ENCODE results near the gene IGF2BP3.
"Not testable (repeated sequence)": the region's sequence is repeated elsewhere in the genome, so short reads cannot be mapped to it uniquely, and the experiment has no call there.

IGF2BP3 gene

DNA sequence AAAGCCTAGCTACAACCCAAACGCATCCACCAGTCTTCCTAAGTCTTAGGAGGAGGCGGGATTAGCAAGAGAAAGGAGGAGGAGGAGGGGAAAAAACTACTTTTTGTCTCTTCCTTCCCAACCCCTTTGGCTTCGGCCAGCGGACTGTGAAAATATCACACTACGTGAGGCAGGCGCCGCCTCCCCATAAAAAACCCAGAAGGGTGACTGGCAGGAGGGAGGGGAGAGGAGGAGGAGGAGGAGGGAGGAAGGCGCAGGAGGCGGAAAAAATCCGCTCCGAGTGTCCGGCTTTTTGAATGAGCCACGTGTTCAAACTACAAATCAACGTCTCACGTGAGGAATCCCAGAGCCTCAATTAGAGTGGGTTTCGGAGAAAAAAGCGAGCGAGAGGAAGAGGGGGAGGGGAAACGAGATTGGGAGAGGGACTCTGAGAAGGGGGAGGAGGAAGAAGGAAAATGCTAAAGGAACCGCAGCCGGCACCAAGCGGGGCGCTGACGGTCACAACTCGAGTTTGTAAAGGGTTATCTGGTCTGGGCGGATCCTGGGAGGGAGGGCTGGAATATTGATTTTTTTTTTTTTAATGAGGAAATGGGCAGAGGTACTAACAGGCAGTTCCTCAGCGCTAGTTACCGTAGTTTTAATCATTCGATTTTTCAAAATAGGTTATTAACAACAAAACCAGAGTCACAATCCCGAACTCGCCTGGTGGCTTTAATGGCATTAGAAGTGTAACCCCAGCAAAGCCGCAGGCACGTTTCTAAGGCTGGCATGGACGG lies at the start of gene IGF2BP3:
IGF2BP3 (minus strand) TSS at position 162 of the 776 bp plus-strand sequence. CDS start 381 bp downstream, outside the sequence.
- DNase-seq: peak; percentile 73

DNA sequence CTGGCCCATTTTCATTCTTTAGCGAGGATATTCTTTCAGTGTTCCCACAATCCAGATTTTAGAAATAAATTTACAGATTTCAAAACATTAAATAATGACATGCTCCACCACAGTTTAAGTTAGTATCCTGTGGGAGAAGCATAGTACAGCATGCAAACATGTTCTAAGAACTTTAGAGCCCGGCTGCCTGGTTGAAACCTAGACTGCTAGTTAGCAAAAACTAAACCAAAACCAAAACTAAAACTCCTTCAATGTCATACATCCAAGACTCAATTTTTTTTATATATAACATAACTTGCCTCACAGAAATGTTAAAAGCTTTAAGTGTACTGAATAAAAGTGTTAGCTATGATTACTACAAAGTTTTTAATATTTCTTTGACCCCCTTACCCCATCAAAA lies 44.5 kb upstream of the IGF2BP3 start:
- DNase-seq: no peak

DNA sequence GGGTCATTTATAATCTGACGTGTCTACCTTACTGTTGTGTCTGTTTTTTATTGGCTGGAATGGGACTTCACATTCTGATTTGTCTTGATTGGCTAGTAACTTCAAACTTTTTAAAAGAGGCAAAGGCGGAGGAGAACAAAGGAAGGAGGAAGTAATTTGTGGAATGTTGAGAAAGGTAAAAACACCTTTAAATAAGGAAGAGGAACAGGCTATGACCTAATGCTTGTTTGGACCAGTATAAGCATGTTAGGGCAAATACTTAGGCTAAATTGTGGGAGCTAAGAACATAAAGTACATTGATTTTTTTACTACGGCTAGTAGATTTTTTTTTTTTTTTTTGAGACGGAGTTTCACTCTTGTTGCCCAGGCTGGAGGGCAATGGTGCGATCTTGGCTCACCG lies 43.5 kb upstream of the IGF2BP3 start:
- not testable (repeated sequence) for DNase-seq

DNA sequence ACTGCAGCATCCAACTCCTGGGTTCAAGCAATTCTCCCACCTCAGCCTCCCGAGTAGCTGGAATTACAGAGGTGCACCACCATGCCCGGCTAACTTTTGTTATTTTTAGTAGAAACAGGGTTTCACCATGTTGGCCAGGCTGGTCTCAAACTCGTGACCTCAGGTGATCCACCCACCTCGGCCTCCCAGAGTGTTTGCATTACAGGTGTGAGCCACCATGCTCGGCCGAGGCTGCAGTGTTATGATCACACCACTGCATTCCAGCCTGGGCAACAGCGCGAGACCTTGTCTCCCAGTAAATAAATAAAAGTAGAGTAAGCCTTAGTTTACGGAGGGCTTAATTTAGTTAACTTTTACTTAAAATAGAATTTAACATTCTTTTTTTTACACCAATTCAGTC lies 23.7 kb upstream of the IGF2BP3 start:
- peak; percentile 18 for DNase-seq

DNA sequence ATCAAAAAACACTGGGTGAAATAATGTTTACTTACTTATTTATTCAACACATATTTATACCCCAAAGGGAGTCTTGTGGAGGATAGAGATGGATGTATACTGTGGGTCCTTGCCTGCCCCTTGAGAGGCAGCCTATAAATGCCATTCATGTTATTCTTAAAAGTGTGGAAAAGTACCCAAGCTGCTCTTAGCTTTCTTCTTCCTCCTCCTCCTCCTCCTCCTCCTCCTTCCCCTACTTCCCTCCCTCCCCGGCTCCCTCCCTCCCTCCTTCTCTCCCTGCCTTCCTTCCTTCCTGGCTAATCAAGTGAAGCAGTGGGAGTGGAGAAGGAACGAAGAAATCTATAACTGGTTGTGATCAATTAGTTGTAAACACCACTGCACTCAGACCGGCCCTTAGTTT lies 21.2 kb upstream of the IGF2BP3 start:
- DNase-seq: no peak

DNA sequence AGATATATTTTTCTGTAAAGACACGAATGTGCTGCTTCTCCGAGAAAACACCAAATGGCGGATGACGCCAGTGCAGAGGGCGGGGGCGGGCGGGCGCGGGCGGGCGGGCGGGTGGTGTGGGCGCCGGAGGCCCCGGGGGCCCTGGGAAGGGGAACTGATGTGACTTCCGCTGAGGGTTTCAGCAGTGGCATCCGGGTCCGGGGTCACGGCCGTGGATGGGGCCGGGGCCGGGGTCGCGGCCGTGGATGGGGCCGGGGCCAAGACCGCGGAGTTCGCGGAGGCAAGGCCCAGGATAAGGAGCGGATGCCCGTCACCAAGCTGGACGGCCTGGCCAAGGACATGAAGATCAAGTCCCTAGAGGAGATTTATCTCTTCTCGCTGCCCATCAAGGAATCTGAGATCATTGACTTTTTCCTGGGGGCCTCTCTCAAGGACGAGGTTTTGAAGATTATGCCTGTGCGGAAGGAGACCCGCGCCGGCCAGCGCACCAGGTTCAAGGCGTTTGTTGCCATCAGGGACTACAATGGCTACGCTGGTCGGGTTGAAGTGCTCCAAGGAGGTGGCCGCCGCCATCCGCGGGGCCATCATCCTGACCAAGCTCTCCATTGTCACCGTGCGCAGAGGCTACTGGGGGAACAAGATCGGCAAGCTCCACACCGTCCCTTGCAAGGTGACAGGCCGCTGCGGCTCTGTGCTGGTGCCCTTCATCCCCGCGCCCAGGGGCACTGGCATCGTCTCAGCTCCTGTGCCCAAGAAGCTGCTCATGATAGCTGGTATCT lies 20.3 kb upstream of the IGF2BP3 start:
- DNase-seq: peak; percentile 66

DNA sequence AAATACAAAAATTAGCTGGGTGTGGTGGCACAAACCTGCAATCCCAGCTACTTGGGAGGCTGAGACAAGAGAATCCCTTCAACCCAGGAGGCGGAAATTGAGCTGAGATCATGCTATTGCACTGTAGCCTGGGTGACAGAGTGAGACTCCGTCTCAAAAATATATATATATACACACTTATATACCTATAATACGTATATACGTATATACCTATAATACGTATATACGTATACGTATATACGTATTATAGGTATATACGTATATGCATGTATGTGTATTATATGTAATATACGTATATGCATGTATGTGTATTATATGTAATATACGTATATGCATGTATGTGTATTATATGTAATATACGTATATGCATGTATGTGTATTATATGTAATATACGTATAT lies 18.4 kb upstream of the IGF2BP3 start:
- DNase-seq: not testable (repeated sequence)

DNA sequence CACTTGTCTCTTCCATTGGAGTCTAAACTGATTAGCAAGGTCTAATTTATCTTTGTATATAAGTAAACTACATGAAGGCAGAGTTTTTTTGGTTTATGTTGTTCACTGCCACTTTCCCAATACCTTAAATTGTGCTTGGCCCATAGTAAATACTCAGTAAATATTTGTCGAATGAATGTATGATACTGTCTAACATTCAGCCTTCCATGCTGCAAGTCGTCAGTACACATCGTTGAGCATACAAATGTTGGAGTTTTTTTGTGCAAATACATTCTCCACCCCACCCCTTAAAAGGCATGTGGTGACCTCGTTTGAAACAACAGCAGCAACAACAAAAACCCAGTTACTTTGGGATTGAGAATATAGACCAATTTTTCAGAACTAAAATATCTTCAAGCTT lies 17.4 kb upstream of the IGF2BP3 start:
- DNase-seq: no peak

DNA sequence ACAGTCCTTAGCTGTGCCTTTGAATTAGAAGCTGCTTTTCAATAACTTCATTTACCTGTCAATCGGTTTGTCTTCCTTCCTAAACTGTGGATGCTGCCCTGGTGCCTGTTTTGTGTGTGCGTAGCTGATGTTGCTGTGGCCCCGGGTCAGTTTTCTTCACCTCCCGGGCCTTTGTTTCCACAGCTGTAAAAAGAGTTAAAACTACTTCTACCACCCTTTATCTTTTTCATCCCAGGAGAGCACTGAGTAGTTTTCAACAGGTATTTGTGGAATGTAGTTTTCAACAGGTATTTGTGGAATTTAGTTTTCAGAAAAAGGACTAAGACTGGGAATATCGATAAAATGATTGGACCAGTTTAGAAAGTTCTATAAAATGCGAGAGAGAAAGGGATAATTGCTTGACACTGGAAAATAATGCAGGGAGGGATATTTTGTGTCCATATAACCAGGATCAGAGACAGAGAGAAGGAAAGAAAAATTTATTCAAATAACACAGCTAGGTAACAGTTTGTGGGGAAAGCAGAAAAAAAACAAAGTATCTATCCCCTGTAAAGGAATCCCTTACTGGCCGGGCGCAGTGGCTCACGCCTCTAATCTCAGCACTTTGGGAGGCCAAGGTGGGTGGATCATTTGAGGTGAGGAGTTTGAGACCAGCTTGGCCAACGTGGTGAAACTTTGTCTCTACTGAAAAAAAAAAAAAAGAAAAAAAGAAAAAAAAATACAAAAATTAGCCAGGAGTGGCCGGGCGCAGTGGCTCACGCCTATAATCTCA lies 15.9 kb upstream of the IGF2BP3 start:
- DNase-seq: no peak

DNA sequence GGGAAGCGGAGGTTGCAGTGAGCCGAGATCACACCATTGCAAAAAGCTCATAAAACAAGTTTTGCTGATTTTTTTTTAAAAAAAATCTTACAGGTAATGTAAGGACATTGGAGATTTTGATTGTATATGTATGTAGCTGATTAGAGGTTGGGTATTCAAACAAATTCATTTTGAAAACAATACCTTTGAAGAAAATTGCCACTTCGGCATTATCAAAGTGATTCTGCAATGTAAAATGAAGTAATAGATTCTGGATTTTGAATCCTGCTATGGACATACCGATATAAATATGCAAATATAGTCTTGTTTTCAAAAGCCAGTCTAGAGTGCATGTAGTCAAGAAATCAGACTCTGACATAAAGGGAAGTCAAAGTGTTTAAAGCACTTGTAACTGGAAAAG lies 12.4 kb upstream of the IGF2BP3 start:
- no peak for DNase-seq

DNA sequence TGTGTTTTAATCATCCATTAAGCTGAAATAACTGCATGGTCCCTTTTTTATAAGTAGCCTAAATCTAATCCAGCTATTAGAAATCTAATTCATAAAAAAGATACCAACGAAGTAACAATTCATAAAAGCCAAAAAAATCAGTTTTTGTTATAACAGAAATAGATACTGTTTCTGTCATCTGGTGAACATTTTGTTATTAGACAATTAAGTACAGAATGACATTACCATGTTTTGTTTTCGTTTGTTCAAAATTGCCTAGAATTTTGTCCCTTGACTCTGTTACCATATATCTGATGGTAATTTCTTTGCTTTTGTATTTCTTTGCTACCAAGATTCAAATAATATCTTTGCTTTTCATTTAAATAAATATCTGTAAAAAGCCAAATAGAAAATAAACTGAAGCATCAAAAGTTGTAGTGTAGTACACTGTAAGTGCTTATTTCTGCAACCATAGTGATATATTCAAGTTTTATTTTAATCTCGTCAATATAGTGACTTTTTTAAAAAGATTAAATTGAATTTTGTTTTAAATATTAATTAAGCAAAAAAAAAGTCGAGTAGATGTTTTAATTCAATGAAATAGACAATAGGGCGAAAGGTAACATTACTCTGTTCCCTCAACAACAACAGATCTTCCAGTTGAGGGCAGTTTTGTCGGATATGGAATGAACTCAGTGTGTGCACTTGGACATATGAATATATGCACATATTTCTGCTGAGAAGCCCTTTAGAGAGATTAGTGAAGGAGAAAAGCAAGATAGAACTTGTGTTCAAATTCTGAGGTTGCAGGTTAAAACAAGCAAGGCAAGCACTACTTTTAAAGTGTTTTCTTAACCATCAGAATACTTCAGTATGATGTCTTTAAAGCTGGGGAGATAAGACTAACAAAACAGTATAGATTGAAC lies 7.9 kb upstream of the IGF2BP3 start:
- no peak for DNase-seq

DNA sequence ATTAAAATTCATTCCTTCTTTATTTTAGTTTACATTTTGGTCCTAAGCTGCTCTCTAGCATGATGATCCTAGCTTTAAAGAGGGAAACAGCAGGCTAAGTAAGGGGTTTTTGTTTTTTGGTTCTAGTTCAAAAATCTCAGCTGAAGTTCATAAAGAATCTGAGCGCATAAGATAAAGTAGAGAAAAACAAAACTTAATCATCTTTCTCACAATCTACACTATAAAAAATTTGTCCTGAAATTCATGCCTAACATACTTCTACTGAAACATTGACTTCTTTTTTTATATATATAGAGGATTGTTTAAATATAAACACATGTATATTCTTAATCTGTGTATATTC lies 6.8 kb upstream of the IGF2BP3 start:
- no peak for DNase-seq

DNA sequence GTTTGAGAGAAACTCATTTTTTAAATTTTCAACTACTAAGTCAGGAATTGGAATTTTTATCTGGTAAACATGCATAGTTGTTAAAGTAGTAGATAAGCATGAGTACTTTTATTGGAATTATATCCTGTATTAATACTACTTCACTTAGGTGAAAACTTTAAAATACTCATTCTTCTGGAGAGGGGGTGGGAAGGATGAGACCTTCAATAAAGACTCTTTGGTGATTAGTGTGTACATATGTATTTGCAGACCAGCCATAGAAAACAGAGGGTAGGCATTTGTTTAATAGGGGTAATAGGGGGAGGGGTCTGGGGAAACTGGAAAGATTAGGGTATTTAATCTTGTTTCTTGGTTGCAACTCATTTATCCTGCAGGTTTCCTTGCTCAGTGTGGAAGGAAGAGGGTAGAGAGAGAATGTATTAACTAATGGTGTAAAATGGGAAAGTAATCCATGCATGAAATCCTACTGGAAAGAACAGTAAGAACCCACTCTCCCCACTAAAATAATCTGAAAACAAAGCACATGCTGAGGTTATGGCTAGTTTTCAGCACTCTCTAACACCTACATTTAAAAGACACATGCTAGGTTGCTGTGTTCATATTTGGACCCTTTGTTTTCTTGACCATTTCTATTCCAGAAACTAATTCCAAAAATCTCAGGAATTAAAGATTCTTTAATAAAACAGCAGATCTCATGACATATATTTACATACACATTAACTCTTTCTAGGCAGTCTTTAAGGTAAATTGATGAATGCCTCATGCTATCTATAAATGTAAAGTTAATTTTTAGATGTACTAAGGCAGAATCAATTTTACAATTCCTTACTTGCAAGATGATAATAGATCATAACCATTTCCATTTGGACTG lies 6.2 kb upstream of the IGF2BP3 start:
- no peak for DNase-seq

DNA sequence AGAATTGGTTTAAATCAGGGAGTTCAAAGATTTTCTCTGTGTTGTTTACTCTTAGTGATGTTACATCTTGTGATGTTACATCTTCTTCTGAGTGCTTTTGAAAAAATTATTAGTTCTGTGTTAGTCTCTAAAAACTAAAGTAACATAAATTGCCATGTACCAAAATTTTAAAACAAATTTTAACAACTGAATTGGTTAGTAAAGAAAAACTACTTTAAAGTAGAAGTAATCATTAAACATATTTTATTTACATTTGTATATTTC lies 5.2 kb upstream of the IGF2BP3 start:
- no peak for DNase-seq

DNA sequence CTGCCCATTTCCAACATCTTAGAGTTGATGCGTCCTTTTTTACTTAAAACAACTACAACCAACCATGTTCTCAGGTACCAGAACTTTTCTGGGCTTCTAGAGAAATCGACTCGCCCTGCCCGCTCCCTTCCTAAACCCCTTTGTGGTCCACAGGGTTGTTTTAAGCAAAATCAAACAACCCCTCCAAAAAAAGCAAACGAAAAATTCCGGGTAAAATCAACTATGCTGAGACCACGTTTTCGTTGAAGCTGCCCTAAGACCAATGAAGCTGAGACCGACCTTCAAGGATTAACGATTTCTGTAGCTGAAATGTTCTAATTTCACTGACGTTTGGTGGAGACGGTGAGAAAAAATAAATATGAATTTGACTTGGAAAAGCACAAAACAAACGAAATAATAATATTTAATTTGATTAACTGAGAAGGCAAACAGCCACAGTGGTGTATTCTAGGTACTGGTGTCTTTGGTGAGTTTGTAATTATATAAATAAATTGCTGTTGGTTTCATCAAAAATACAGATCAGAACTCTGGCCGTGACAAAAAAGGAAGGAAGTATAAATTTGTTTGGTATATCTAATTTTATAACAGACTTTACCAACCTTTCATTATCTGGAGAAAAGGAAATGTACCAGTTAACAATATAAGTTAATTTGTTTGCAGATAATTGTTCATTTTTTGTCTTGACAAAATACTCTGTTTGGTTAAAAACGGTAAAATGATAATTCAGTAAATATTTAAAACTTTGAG lies 4.7 kb upstream of the IGF2BP3 start:
- no peak for DNase-seq

DNA sequence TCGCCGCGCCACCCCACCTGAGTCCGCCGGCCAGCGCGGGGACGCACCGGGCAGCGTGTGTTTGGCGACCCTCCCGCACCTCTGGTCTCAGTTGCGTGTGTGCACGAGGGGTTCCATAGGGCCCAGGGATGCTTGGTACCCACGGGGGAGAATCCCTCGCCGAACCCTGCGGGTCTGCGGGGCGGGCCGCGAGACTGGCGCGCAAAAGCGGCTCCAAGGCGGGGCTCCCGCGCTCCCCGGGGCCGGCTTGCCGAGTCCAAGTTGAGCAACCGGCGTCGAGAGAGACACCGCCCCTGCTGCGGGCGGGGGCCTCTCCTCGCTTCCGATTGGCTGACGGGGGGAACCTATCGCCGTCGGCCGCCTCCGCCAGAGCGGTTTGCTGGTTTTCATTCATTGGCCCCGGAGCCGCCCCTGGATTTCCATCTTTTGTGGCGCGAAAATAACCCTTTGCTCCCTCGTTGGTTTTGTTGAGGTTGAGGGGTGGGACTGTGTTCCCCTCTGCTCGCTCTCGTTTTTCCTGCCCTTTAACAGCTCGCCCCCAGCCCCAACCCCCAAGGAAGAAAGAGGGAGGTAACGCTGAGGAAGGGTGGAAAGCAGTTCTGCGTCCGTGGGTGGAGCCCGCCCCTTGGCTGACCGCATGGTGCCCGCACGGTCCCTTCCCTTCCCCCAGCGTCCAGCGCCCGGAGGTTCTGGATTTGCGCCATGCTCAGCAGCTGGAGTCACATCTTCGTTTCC lies 4.0 kb upstream of the IGF2BP3 start:
- DNase-seq: peak; percentile 91

DNA sequence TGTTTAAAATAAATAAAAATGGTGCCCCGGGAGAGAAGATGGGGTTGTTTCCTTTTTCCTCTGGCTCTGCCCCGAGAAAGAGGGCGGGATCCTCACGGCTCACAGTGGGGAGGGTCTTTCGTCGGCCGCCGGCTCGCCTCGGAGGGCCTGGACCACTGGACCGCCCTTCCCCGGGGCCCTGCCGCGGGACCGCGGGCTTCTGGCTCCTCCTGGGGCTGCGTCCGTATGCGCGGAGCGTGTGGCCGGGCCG lies 3.5 kb upstream of the IGF2BP3 start:
- DNase-seq: no peak

DNA sequence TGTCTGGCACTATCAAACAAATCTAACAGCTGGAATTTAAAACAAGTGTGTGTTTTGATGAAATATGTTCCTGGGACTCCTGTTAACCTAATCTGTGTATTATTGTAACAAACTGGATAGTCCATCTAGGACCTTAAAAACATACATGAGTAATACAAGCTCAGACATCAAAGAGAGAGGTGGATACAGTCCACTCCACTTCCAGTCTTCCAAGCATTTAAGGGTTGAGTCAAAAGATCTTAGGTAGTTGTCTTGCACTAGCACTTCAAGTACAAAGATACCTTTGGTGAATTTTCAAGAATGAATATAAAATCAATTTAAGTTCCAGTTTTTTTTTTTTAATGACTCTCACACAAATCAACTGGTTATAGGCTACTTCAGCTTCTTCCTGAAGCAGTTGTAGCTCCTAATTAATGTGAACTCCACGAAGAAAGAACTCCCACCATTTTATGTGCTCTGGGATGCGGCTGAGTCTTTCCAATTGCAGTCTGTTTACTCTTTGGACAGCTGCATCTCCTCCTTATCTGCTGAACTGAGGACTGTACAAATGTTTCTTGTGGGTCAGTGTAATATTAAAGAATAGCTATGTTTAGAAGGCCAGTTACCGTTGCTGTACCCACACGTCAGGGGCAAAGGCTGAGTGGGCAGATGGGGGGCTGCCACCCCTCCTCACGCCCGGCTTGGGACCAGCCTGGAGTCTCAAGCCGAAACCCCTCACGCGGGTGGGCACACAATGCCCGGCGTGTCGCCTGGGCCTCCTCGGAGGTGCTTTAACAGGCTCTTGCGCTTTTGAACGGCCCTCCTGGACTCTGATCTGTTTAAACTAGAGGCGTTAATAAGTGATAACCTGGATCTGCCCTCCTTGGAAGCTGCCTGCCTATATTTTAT lies 2.9 kb upstream of the IGF2BP3 start:
- DNase-seq: no peak

DNA sequence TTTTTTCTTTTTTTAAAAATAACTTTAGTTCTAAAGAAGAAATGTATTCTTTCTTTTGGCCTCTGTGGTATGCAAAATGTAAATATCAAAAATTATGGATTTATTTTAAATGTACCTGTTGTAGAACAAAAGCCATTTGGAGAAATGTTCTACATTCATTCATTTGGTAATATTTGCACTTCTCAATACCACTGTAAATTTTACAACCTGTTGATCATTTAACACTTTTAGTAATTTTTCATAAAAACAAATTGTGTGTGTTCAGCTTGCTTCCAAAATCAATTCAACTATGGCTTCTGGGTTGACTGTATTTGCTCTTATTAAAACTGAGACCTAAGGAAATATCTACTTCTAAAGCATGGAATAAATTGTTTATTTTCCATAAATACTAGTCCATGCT lies 2.3 kb upstream of the IGF2BP3 start:
- DNase-seq: no peak

DNA sequence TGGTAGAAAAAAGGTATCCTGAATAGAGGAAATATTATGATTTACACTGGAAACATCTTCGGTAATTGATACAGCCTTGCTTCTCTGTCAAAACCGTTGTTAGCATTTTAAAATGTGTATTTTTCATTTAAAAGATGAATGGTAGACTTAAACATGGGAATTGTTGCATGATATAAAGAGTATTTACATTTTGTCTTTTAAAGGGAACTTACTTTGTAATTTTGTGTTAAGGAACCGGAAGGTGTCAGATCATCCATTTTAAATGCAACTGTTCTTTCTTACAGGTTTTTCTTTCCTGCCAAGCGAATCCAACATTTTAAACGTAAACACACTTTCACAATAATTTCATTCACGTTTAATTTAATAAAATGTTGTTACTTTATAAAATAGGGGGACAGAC lies 1.8 kb upstream of the IGF2BP3 start:
- DNase-seq: no peak

All from activated CD8-positive, alpha-beta memory T cell treated with anti-CD3 and anti-CD28 coated beads, Interleukin-2, amount 50 U/mL, for 48 hours (primary cell).